Astrocyte of the cerebellum (primary cell): ENCODE measurements around the gene SDE2.

Experiments
- DNase-seq: peaks from one replicate; pipeline ENCODE4 v3.0.0-alpha.2; 2011; ENCODE audit warnings: low read depth
- H3K4me3 ChIP-seq: 2 replicates; pipeline ENCODE4 v1.5.1; 2011; ENCODE audit warnings: mild to moderate bottlenecking, low read depth, low read length, moderate library complexity
- CTCF ChIP-seq: IDR thresholded peaks from 2 replicates; pipeline ENCODE4 v1.5.1; 2012; ENCODE audit warnings: low read length, low read depth, moderate library complexity, mild to moderate bottlenecking; ENCODE audit errors: missing control alignments
- in situ Hi-C: cut with HindIII; loops from 2 replicates; pipeline ENCODE4 v1.10.0; 2017; ENCODE audit warnings: low sequenced_read_pairs

SDE2 gene

GRCh38 chr1:226029093-226029496, 30.0 kb upstream of the SDE2 start:
- TF ChIP-seq CTCF: no peak
- H3K4me3 ChIP-seq: no peak overlapping the region
- in situ Hi-C loops: no loop called here
- DNase-seq: no peak

GRCh38 chr1:226027538-226028217, 28.5 kb upstream of the SDE2 start:
- in situ Hi-C loops: no loop called here
- TF ChIP-seq CTCF: no peak
- H3K4me3 ChIP-seq: no peak overlapping the region
- DNase-seq: no peak

GRCh38 chr1:226026833-226027232, 27.7 kb upstream of the SDE2 start:
- no peak for DNase-seq
- in situ Hi-C loops: no loop called here

GRCh38 chr1:226023735-226024134, 24.6 kb upstream of the SDE2 start:
- no peak for DNase-seq
- in situ Hi-C loops: no loop called here
- no peak overlapping the region for H3K4me3 ChIP-seq
- TF ChIP-seq CTCF: no peak

More at GRCh38 chr1:226026833-226027232, 27.7 kb upstream of the SDE2 start:
- no peak overlapping the region for H3K4me3 ChIP-seq
- no peak for TF ChIP-seq CTCF

- TF ChIP-seq CTCF: no peak
- DNase-seq: no peak
- in situ Hi-C loops: no loop called here
- H3K4me3 ChIP-seq: no peak overlapping the region
These were observed 22.7 kb upstream of the SDE2 start for GRCh38 chr1:226021801-226022200.

- no peak for TF ChIP-seq CTCF
- no peak for DNase-seq
- H3K4me3 ChIP-seq: no peak overlapping the region
- in situ Hi-C loops: no loop called here
These were observed 22.3 kb upstream of the SDE2 start for GRCh38 chr1:226021401-226021800.

- DNase-seq: no peak
- in situ Hi-C loops: no loop called here
- TF ChIP-seq CTCF: no peak
- H3K4me3 ChIP-seq: no peak overlapping the region
These were observed 20.4 kb upstream of the SDE2 start for GRCh38 chr1:226019572-226019971.
